ENCODE data around the gene DBNL.

Gene DBNL

GRCh38 chr7:44100458-44101302 is 56.2 kb downstream of the DBNL start:
- DNase-seq = no peak

- no peak for DNase-seq
These were observed 56.9 kb downstream of the DBNL start for GRCh38 chr7:44101303-44101965.

- no peak for DNase-seq
These were observed 57.7 kb downstream of the DBNL start for GRCh38 chr7:44101966-44102845.

GRCh38 chr7:44102846-44103565 is 58.5 kb downstream of the DBNL start:
- no peak for DNase-seq

GRCh38 chr7:44103566-44103922 is 59.0 kb downstream of the DBNL start:
- DNase-seq = no peak

GRCh38 chr7:44103923-44104859 is 59.7 kb downstream of the DBNL start, which contains the start of gene AEBP1:
TSS of gene AEBP1 (plus strand) at chr7:44104345. CDS start at chr7:44104666, 321 bp downstream.
- DNase-seq = peak; percentile 40

GRCh38 chr7:44104860-44105771 is 60.6 kb downstream of the DBNL start:
- no peak for DNase-seq

- DNase-seq = no peak
These were observed 61.3 kb downstream of the DBNL start for GRCh38 chr7:44105832-44106231.

GRCh38 chr7:44106311-44107065 is 62.0 kb downstream of the DBNL start:
- no peak for DNase-seq

GRCh38 chr7:44107116-44107960 is 62.8 kb downstream of the DBNL start:
- DNase-seq = no peak

GRCh38 chr7:44107961-44108767 is 63.7 kb downstream of the DBNL start:
- no peak for DNase-seq

GRCh38 chr7:44108768-44109750 is 64.6 kb downstream of the DBNL start:
- DNase-seq = no peak

- no peak for DNase-seq
These were observed 65.5 kb downstream of the DBNL start for GRCh38 chr7:44109991-44110390.

- no peak for DNase-seq
These were observed 66.5 kb downstream of the DBNL start for GRCh38 chr7:44110719-44111635.
